RWPE2 (cell line): Measurements from ENCODE around the gene GHDC.

Source experiments
- ATAC-seq: fragments of 200-7000 bp; cut with Tn5 transposase; 3 replicates; pipeline ENCODE4 v1.9.1; 2021; ENCODE audit warnings: low read depth
- DNase-seq: peaks from one replicate; pipeline ENCODE4 v3.0.0-alpha.2; 2020; ENCODE audit warnings: low spot score
- H3K27ac ChIP-seq: fragments of 450-650 bp; 2 replicates; pipeline ENCODE4 v1.5.1; 2017; ENCODE audit warnings: mild to moderate bottlenecking; ENCODE audit not compliant: poor library complexity, severe bottlenecking
- H3K27me3 ChIP-seq: fragments of 250-450 bp; sonication (Bioruptor Pico); 2 replicates; pipeline ENCODE4 v1.5.1; 2021; ENCODE audit warnings: mild to moderate bottlenecking, moderate library complexity; ENCODE audit not compliant: insufficient read depth, poor library complexity, severe bottlenecking
- H3K36me3 ChIP-seq: fragments of 250-450 bp; sonication (Bioruptor Pico); 2 replicates; pipeline ENCODE4 v1.5.1; 2020; ENCODE audit warnings: low read depth, mild to moderate bottlenecking, moderate library complexity
- H3K4me1 ChIP-seq: fragments of 250-450 bp; sonication (Bioruptor Pico); 2 replicates; pipeline ENCODE4 v1.5.1; 2021; ENCODE audit warnings: mild to moderate bottlenecking, moderate library complexity; ENCODE audit not compliant: insufficient read depth, poor library complexity, severe bottlenecking
- H3K4me3 ChIP-seq: fragments of 250-450 bp; sonication (Bioruptor Pico); 2 replicates; pipeline ENCODE4 v1.5.1; 2021; ENCODE audit warnings: mild to moderate bottlenecking, moderate library complexity; ENCODE audit not compliant: severe bottlenecking
- H3K9me3 ChIP-seq: fragments of 250-450 bp; sonication (Bioruptor Pico); 2 replicates; pipeline ENCODE4 v1.5.1; 2021; ENCODE audit warnings: mild to moderate bottlenecking, moderate library complexity; ENCODE audit not compliant: severe bottlenecking
- CTCF ChIP-seq: fragments of 450-650 bp; IDR thresholded peaks from one replicate; pipeline ENCODE4 v1.5.1; 2017; ENCODE audit warnings: mild to moderate bottlenecking, moderate library complexity; ENCODE audit not compliant: poor library complexity, severe bottlenecking

Gene GHDC

GRCh38 chr17:42179335-42179734 is 15.0 kb downstream of the GHDC start:
- Histone ChIP-seq H3K9me3 (no peaks in the 10 kb centered on the region), H3K27me3 (peaks cover 28% of the 10 kb centered on the region), H3K36me3 (no peaks in the 10 kb centered on the region), H3K27ac (no peak overlapping the region), H3K4me1 (no peaks in the 10 kb centered on the region), H3K4me3 (no peak overlapping the region)
- TF ChIP-seq CTCF: no peak
- ATAC-seq (no peak), DNase-seq (no peak)

- no peak overlapping the region for H3K27ac ChIP-seq
- no peaks in the 10 kb centered on the region for H3K9me3 ChIP-seq
- H3K4me1 ChIP-seq: no peaks in the 10 kb centered on the region
- H3K4me3 ChIP-seq: no peak overlapping the region
- no peaks in the 10 kb centered on the region for H3K36me3 ChIP-seq
- ATAC-seq (no peak), DNase-seq (no peak)
- H3K27me3 ChIP-seq: peaks cover 28% of the 10 kb centered on the region
- no peak for TF ChIP-seq CTCF
Observed at GRCh38 chr17:42178817-42179216, 15.5 kb downstream of the GHDC start.

- ATAC-seq (no peak), DNase-seq (no peak)
- H3K27me3 ChIP-seq: peaks cover 25% of the 10 kb centered on the region
- no peak for TF ChIP-seq CTCF
- H3K36me3 ChIP-seq: no peaks in the 10 kb centered on the region
- H3K4me3 ChIP-seq: no peak overlapping the region
- no peaks in the 10 kb centered on the region for H3K4me1 ChIP-seq
- H3K27ac ChIP-seq: no peak overlapping the region
- no peaks in the 10 kb centered on the region for H3K9me3 ChIP-seq
Observed at GRCh38 chr17:42177684-42178083, 16.6 kb downstream of the GHDC start.

- no peak for ATAC-seq
- Histone ChIP-seq H3K27ac (no peak overlapping the region), H3K27me3 (no peaks in the 10 kb centered on the region), H3K4me3 (no peak overlapping the region), H3K4me1 (no peaks in the 10 kb centered on the region), H3K36me3 (no peaks in the 10 kb centered on the region), H3K9me3 (no peaks in the 10 kb centered on the region)
- DNase-seq: no peak
- no peak for TF ChIP-seq CTCF
Observed at GRCh38 chr17:42174126-42174783, 20.0 kb downstream of the GHDC start.

GRCh38 chr17:42171831-42172230 is 22.5 kb downstream of the GHDC start:
- peak; percentile 14 for TF ChIP-seq CTCF
- H3K4me1 ChIP-seq: no peaks in the 10 kb centered on the region
- DNase-seq: no peak
- no peaks in the 10 kb centered on the region for H3K27me3 ChIP-seq
- H3K27ac ChIP-seq: no peak overlapping the region
- no peaks in the 10 kb centered on the region for H3K9me3 ChIP-seq
- H3K4me3 ChIP-seq: no peak overlapping the region
- no peaks in the 10 kb centered on the region for H3K36me3 ChIP-seq
- ATAC-seq: peak; percentile 79
